ENCODE measurements around the gene TMEM163. TPM values are rescaled to one million over a fixed set of nuclear protein-coding genes. Genes with fewer than 3 reads are reported as not detected.

Gene TMEM163
- total and polyA plus RNA-seq, 2 donors (not counting 3 experiments of a cell fraction or from before 2014, with no cell fraction given), result 1.0 to 2.8 TPM

DNA sequence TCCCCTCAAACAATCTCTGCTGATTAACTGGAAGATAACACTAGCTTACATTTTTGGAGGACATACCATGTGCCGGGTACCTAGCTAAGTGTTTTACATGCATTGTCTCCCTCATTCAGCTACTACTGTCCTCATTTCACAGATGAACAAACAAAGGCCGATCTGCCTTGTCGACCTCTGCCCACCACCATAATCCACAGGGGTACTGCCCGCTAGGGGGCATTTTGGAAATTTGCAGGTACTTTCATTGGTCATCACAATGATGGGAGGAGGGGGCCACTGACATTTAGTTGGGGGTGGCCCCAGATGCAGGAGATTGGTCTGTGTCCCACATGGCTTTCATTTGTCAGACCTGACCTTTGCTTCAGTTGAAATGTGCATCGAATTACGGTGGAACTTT lies 3.9 kb upstream of the TMEM163 start:
- BruUV-seq (replicated peaks), result no TSS peak
- Histone ChIP-seq H3K9ac (replicated peaks; ENCODE audit: extremely low read depth, insufficient read depth, low read length) (no peak overlapping the region), H3K27me3 (ENCODE audit: control insufficient read depth in 2 of 2, insufficient read depth in 2 of 2, low read length in 2 of 2) (peaks cover 19 to 54% of the 10 kb centered on the region in 2 experiments), H3K4me1 (ENCODE audit: control insufficient read depth, extremely low read depth, insufficient read depth, low read length) (peaks cover 2% of the 10 kb centered on the region), H3K9me3 (replicated peaks; ENCODE audit: control insufficient read depth, insufficient read depth, low read length) (no peaks in the 10 kb centered on the region), H3K79me2 (ENCODE audit: control insufficient read depth, insufficient read depth, low read length) (no peaks in the 10 kb centered on the region), H3K27ac (ENCODE audit: insufficient read depth, low read depth, low read length) (no peak overlapping the region), H3K4me3 (replicated peaks in 1 of 3; ENCODE audit: insufficient read depth in 1 of 3, low read depth in 1 of 3, low read length in 3 of 3) (no peak overlapping the region), H3K9me1 (replicated peaks; ENCODE audit: control insufficient read depth, extremely low read depth, insufficient read depth, low read length) (no peaks in the 10 kb centered on the region), H3K36me3 (ENCODE audit: control insufficient read depth in 2 of 2, extremely low read depth in 1 of 2, insufficient read depth in 2 of 2, low read length in 2 of 2) (no peaks in the 10 kb centered on the region), H3K4me2 (ENCODE audit: insufficient read depth, low read length) (no peak overlapping the region), H2AFZ (ENCODE audit: low read depth, low read length) (no peak overlapping the region), H4K20me1 (replicated peaks; ENCODE audit: control insufficient read depth, extremely low read depth, insufficient read depth, low read length) (no peaks in the 10 kb centered on the region)
- TF ChIP-seq, protein P1, sequence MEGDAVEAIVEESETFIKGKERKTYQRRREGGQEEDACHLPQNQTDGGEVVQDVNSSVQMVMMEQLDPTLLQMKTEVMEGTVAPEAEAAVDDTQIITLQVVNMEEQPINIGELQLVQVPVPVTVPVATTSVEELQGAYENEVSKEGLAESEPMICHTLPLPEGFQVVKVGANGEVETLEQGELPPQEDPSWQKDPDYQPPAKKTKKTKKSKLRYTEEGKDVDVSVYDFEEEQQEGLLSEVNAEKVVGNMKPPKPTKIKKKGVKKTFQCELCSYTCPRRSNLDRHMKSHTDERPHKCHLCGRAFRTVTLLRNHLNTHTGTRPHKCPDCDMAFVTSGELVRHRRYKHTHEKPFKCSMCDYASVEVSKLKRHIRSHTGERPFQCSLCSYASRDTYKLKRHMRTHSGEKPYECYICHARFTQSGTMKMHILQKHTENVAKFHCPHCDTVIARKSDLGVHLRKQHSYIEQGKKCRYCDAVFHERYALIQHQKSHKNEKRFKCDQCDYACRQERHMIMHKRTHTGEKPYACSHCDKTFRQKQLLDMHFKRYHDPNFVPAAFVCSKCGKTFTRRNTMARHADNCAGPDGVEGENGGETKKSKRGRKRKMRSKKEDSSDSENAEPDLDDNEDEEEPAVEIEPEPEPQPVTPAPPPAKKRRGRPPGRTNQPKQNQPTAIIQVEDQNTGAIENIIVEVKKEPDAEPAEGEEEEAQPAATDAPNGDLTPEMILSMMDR (IDR thresholded peaks at IDR 0.05; ENCODE audit: extremely low read depth in 1 of 2, insufficient read depth in 1 of 2, low read depth in 1 of 2, low read length in 2 of 2), result peak; percentile 27 to 34
- no peak for TF ChIP-seq EZH2 (IDR thresholded peaks at IDR 0.05; ENCODE audit: borderline replicate concordance, low read depth, low read length, severe bottlenecking)
- DNase-seq (ENCODE audit: low read depth, low spot score), result no peak
- intact Hi-C loops (cut with micrococcal nuclease) (no loop called here), dilution Hi-C loops (cut with MboI; ENCODE audit: extremely low pct_ligation_motif_present, low sequenced_read_pairs) (no loop called here)
- FAIRE-seq, result no peak
- POLR2A ChIA-PET, result no interaction called here
- CTCF ChIA-PET, result interaction anchor here (0.7 to 1.8 kb wide), 6 partner anchors 10 to 262 kb away, joined by 3 to 6 read pairs (median 3); no protein-coding TSS in a partner anchor

DNA sequence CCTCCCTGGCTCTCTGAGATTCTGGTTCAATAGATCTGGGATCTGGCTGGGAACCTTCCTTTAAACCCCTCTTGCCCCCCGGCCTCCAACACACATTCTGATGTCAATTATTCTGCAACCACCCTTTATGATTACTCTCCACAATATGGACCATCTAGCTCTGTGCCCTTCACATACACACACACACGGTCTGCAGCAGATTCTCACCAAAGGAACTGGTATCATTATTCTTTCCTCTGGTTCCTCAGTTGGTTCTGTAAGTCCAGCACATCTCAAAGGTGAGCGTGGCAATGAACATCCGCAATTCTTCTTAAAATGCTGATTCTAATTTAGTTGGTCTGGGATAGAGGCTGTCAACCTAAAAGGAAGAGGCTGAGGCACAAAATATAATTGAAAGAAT lies 2.8 kb upstream of the TMEM163 start:
- ChIA-PET POLR2A (no interaction called here), CTCF (interaction anchor here (1.1 to 1.2 kb wide), 2 partner anchors 9 to 14 kb away, joined by 3 to 5 read pairs; no protein-coding TSS in a partner anchor)
- Histone ChIP-seq H3K4me2 (ENCODE audit: insufficient read depth, low read length) (no peak overlapping the region), H3K27ac (ENCODE audit: insufficient read depth, low read depth, low read length) (no peak overlapping the region), H3K79me2 (ENCODE audit: control insufficient read depth, insufficient read depth, low read length) (no peaks in the 10 kb centered on the region), H4K20me1 (replicated peaks; ENCODE audit: control insufficient read depth, extremely low read depth, insufficient read depth, low read length) (no peaks in the 10 kb centered on the region), H2AFZ (ENCODE audit: low read depth, low read length) (no peak overlapping the region), H3K27me3 (ENCODE audit: control insufficient read depth in 2 of 2, insufficient read depth in 2 of 2, low read length in 2 of 2) (peaks cover 24 to 62% of the 10 kb centered on the region in 2 experiments), H3K9ac (replicated peaks; ENCODE audit: extremely low read depth, insufficient read depth, low read length) (no peak overlapping the region), H3K4me1 (ENCODE audit: control insufficient read depth, extremely low read depth, insufficient read depth, low read length) (no peaks in the 10 kb centered on the region), H3K9me1 (replicated peaks; ENCODE audit: control insufficient read depth, extremely low read depth, insufficient read depth, low read length) (no peaks in the 10 kb centered on the region), H3K4me3 (replicated peaks in 1 of 3; ENCODE audit: insufficient read depth in 1 of 3, low read depth in 1 of 3, low read length in 3 of 3) (no peak overlapping the region), H3K9me3 (replicated peaks; ENCODE audit: control insufficient read depth, insufficient read depth, low read length) (no peaks in the 10 kb centered on the region), H3K36me3 (ENCODE audit: control insufficient read depth in 2 of 2, extremely low read depth in 1 of 2, insufficient read depth in 2 of 2, low read length in 2 of 2) (no peaks in the 10 kb centered on the region)
- intact Hi-C loops (cut with micrococcal nuclease), result no loop called here
- no peak for TF ChIP-seq EZH2 (IDR thresholded peaks at IDR 0.05; ENCODE audit: borderline replicate concordance, low read depth, low read length, severe bottlenecking)
- no peak for TF ChIP-seq POLR2A (IDR thresholded peaks at IDR 0.05; ENCODE audit: low read depth, low read length)
- no peak for TF ChIP-seq FOS (IDR thresholded peaks at IDR 0.05; ENCODE audit: borderline replicate concordance, insufficient read depth, low read length)
- no peak for TF ChIP-seq MYC (IDR thresholded peaks at IDR 0.05; ENCODE audit: low read depth, low read length)
- no peak for TF ChIP-seq POLR2AphosphoS5 (IDR thresholded peaks at IDR 0.05; ENCODE audit: insufficient read depth, low read depth, low read length)
- no peak for TF ChIP-seq GATA2 (IDR thresholded peaks at IDR 0.05; ENCODE audit: insufficient read depth, insufficient read length, low read depth, low read length)
- TF ChIP-seq, protein P2, sequence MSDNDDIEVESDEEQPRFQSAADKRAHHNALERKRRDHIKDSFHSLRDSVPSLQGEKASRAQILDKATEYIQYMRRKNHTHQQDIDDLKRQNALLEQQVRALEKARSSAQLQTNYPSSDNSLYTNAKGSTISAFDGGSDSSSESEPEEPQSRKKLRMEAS (IDR thresholded peaks at IDR 0.05; ENCODE audit: insufficient read depth, insufficient read length), result no peak
- no peak for TF ChIP-seq JUN (IDR thresholded peaks at IDR 0.05; ENCODE audit: borderline replicate concordance, insufficient read depth, insufficient read length, low read depth)
- TF ChIP-seq, protein P1 (IDR thresholded peaks at IDR 0.05; ENCODE audit: extremely low read depth in 1 of 2, insufficient read depth in 1 of 2, low read depth in 1 of 2, low read length in 2 of 2), result no peak
- DNase-seq (ENCODE audit: low read depth, low spot score) (no peak), FAIRE-seq (no peak)
- dilution Hi-C loops (cut with MboI; ENCODE audit: extremely low pct_ligation_motif_present, low sequenced_read_pairs), result no loop called here
- no TSS peak for BruUV-seq (replicated peaks)
